ENCODE data around the gene COL4A2. TPM values are rescaled to one million over a fixed set of nuclear protein-coding genes. Genes with fewer than 3 reads are reported as not detected.

The COL4A2 gene
- total RNA-seq, 4 donors from 2014 or later, result 419 to 931 (median 555) TPM

- 34% methylated on average over 14 of the region's 14 CpGs for WGBS
- peak overlapping the region; percentile 30 to 44 (median 34) for H3K4me3 ChIP-seq
- H3K27ac ChIP-seq (replicated peaks in 1 of 4), result peak overlapping the region; percentile 87 to 95 (median 91)
- peaks cover 64 to 94% (median 93%) of the 10 kb centered on the region in 4 donors for H3K4me1 ChIP-seq
- TF ChIP-seq CTCF (IDR thresholded peaks at IDR 0.05), result no peak
- peak in 1 of 2 donors; percentile 2 for TF ChIP-seq POLR2AphosphoS5 (IDR thresholded peaks at IDR 0.05)
- no peak for TF ChIP-seq POLR2A (IDR thresholded peaks at IDR 0.05; ENCODE audit: low read depth)
- no peak for TF ChIP-seq EP300 (IDR thresholded peaks at IDR 0.05)
- intact Hi-C loops (cut with DNase I), result loop anchor here (5.0 kb wide), 1 partner anchor 50 kb away; no protein-coding TSS in a partner anchor
- no peaks in the 10 kb centered on the region for H3K27me3 ChIP-seq
- DNase-seq (ENCODE audit: extremely low spot score), result no peak
- H3K36me3 ChIP-seq, result no peaks in the 10 kb centered on the region
- H3K9me3 ChIP-seq, result no peaks in the 10 kb centered on the region
These were observed 90.5 kb downstream of the COL4A2 start for GRCh38 chr13:110397436-110398115.

DNA sequence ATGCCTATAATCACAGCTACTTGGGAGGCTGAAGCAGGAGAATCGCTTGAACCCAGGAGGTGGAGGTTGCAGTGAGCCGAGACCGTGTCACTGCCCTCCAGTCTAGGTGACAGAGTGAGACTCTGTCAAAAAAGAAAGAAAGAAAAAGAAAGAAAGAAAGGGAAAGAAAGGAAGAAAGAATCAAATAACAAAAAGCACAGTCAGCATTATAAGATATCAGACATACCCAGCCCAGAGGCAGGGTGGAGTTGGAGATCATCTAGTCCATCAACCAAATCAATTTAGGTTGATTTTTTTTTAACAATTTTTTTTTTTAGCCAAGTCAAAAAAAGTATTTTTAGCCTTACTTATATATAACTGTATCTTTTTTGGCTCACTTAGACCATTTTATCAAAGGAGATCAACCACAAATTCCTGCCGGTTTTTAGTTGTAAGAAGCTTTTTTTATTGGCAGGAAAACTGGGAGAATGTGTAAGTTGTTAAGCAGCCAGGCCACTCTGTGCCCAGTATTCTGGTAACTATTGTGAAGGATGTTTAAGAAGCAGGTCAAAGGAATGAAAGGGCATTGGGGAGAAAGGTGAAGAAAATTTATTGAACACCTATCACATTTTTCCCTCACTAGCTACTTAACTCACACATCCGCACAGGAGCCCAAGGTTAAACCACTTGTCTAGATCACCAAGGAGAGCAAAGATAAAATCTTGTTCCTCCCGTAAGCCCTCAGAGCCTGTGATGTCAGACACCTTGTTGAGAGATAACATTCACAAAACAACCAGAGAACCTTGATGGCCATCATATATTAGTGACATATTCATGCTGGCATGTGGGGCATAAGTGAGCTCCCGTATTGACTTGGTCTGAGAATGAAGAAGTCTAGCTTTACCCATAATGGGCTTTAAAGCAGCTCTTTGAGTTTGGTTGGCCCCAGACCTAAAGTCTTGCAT lies 91.8 kb downstream of the COL4A2 start:
- DNase-seq (ENCODE audit: extremely low spot score), result no peak
- intact Hi-C loops (cut with DNase I), result loop anchor here (5.0 kb wide), 1 partner anchor 52 kb away; no protein-coding TSS in a partner anchor
- peak overlapping the region; percentile 87 to 95 (median 91) for H3K27ac ChIP-seq (replicated peaks in 1 of 4)
- no peak for TF ChIP-seq POLR2A (IDR thresholded peaks at IDR 0.05; ENCODE audit: low read depth)
- peak in 1 of 2 donors; percentile 6 for TF ChIP-seq POLR2AphosphoS5 (IDR thresholded peaks at IDR 0.05)
- no peak for TF ChIP-seq EP300 (IDR thresholded peaks at IDR 0.05)
- H3K4me3 ChIP-seq, result no peak overlapping the region
- H3K27me3 ChIP-seq, result no peaks in the 10 kb centered on the region
- no peaks in the 10 kb centered on the region for H3K9me3 ChIP-seq
- H3K36me3 ChIP-seq, result peaks cover 0 to 3% (median 0%) of the 10 kb centered on the region in 4 donors
- H3K4me1 ChIP-seq, result peaks cover 62 to 97% (median 95%) of the 10 kb centered on the region in 4 donors
- WGBS, result 75% methylated on average over 7 of the region's 7 CpGs

GRCh38 chr13:110399801-110400200 lies 92.7 kb downstream of the COL4A2 start:
- TF ChIP-seq POLR2AphosphoS5 (IDR thresholded peaks at IDR 0.05), result no peak
- no peak for TF ChIP-seq EP300 (IDR thresholded peaks at IDR 0.05)
- no peak for TF ChIP-seq CTCF (IDR thresholded peaks at IDR 0.05)
- no peak for TF ChIP-seq POLR2A (IDR thresholded peaks at IDR 0.05; ENCODE audit: low read depth)
- intact Hi-C loops (cut with DNase I), result loop anchor here (5.0 kb wide), 1 partner anchor 52 kb away; no protein-coding TSS in a partner anchor

DNA sequence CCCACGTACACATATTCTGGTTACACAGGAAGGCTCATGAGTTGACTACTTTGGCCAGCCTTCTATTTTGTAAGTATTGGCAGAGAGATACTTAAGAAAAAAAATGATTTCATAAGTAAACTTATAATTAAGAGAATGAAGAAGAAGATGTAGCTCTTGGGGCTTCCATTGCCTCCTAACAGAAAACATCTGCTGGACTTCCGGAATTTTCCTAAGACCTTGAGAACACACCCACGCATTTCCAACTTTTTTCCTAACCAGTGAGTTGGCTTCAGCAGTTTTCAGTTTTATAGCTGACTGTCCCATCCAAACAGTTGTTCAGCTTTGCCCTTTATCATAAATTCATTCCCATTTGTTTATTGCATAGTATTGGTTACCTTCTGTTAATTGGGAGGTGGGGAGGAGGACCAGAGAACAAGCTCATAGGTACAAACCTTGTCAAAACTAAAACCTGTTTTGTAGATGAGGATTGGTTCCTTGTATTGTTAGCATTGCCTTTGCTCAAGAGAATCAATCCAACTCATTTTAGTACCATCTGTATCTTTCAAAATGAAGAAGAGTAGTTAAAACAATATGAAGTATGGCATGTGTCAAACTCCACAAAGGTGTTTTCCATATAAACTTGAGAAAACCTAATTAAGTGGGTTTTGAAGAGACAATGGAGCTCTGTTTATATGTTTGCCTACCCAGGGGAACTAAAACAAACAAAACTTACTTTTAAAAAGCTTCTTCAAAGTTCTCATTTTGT lies 93.9 kb downstream of the COL4A2 start:
- H3K27me3 ChIP-seq, result no peaks in the 10 kb centered on the region
- WGBS, result 72% methylated on average over 3 of the region's 3 CpGs
- intact Hi-C loops (cut with DNase I), result no loop called here
- no peak for DNase-seq (ENCODE audit: extremely low spot score)
- H3K4me1 ChIP-seq, result peaks cover 74 to 97% (median 95%) of the 10 kb centered on the region in 4 donors
- no peaks in the 10 kb centered on the region for H3K9me3 ChIP-seq
- TF ChIP-seq EP300 (IDR thresholded peaks at IDR 0.05), result no peak
- TF ChIP-seq POLR2AphosphoS5 (IDR thresholded peaks at IDR 0.05), result peak in 1 of 2 donors; percentile 39
- no peak for TF ChIP-seq POLR2A (IDR thresholded peaks at IDR 0.05; ENCODE audit: low read depth)
- H3K4me3 ChIP-seq, result no peak overlapping the region
- H3K27ac ChIP-seq (replicated peaks in 1 of 4), result peak overlapping the region; percentile 87 to 95 (median 91)
- peaks cover 0 to 4% (median 0%) of the 10 kb centered on the region in 4 donors for H3K36me3 ChIP-seq

More at GRCh38 chr13:110399801-110400200, 92.7 kb downstream of the COL4A2 start:
- H3K36me3 ChIP-seq, result peaks cover 0 to 4% (median 0%) of the 10 kb centered on the region in 4 donors
- H3K4me3 ChIP-seq, result no peak overlapping the region
- WGBS, result 48% methylated on average over 2 of the region's 2 CpGs
- no peak for DNase-seq (ENCODE audit: extremely low spot score)
- peaks cover 65 to 97% (median 95%) of the 10 kb centered on the region in 4 donors for H3K4me1 ChIP-seq
- H3K27ac ChIP-seq (replicated peaks in 1 of 4), result peak overlapping the region; percentile 87 to 95 (median 91)
- no peaks in the 10 kb centered on the region for H3K27me3 ChIP-seq
- H3K9me3 ChIP-seq, result no peaks in the 10 kb centered on the region

All from esophagus muscularis mucosa (tissue), 4 donors.